GM19324 (cell line): Measurements from ENCODE around the gene CCT3.
"Not testable (repeated sequence)": the region's sequence is repeated elsewhere in the genome, so short reads cannot be mapped to it uniquely, and the experiment has no call there.

Experiments
- ATAC-seq: cut with Tn5 transposase; IDR thresholded peaks from one replicate; pipeline ENCODE4 v1.9.1; 2021; ENCODE audit warnings: mild to moderate bottlenecking, moderate library complexity; ENCODE audit not compliant: unreplicated experiment, low FRiP score

Gene CCT3

GRCh38 chr1:156368889-156369684 lies 31.0 kb upstream of the CCT3 start, which contains the start of gene RHBG:
Gene RHBG (plus strand): TSS chr1:156369211. CDS start chr1:156369250, 39 bp downstream.
- ATAC-seq = no peak

- no peak for ATAC-seq
These were observed 30.1 kb upstream of the CCT3 start for GRCh38 chr1:156368157-156368658.

GRCh38 chr1:156367383-156368156 lies 29.5 kb upstream of the CCT3 start:
- no peak for ATAC-seq

- no peak for ATAC-seq
These were observed 28.5 kb upstream of the CCT3 start for GRCh38 chr1:156366378-156367166.

- no peak for ATAC-seq
These were observed 27.7 kb upstream of the CCT3 start for GRCh38 chr1:156365754-156366153.

- no peak for ATAC-seq
These were observed 22.4 kb upstream of the CCT3 start for GRCh38 chr1:156360534-156360933.

GRCh38 chr1:156359973-156360372 lies 21.9 kb upstream of the CCT3 start:
- ATAC-seq = no peak

GRCh38 chr1:156359249-156359648 lies 21.2 kb upstream of the CCT3 start:
- no peak for ATAC-seq

GRCh38 chr1:156358641-156359040 lies 20.5 kb upstream of the CCT3 start:
- ATAC-seq = no peak

GRCh38 chr1:156357977-156358376 lies 19.9 kb upstream of the CCT3 start:
- ATAC-seq = no peak

GRCh38 chr1:156356875-156357534 lies 18.9 kb upstream of the CCT3 start:
- peak; percentile 48 for ATAC-seq

- ATAC-seq = no peak
These were observed 18.3 kb upstream of the CCT3 start for GRCh38 chr1:156356262-156356874.

GRCh38 chr1:156352481-156352880 lies 14.4 kb upstream of the CCT3 start:
- ATAC-seq = not testable (repeated sequence)

- ATAC-seq = no peak
These were observed 9.2 kb upstream of the CCT3 start for GRCh38 chr1:156347331-156347730.

GRCh38 chr1:156346636-156347035 lies 8.5 kb upstream of the CCT3 start:
- no peak for ATAC-seq

GRCh38 chr1:156346035-156346434 lies 7.9 kb upstream of the CCT3 start:
- not testable (repeated sequence) for ATAC-seq

- ATAC-seq = no peak
These were observed 6.3 kb upstream of the CCT3 start for GRCh38 chr1:156344409-156344808.

- ATAC-seq = no peak
These were observed 4.3 kb upstream of the CCT3 start for GRCh38 chr1:156342166-156342955.

- peak; percentile 7 for ATAC-seq
These were observed 258 bp downstream of the CCT3 start for GRCh38 chr1:156337888-156338179.
